ENCODE data around the gene SF3B5. TPM values are rescaled to one million over a fixed set of nuclear protein-coding genes. Genes with fewer than 3 reads are reported as not detected.

The SF3B5 gene
- total RNA-seq, 1 experiment from 2014 or later, result 113 TPM

DNA sequence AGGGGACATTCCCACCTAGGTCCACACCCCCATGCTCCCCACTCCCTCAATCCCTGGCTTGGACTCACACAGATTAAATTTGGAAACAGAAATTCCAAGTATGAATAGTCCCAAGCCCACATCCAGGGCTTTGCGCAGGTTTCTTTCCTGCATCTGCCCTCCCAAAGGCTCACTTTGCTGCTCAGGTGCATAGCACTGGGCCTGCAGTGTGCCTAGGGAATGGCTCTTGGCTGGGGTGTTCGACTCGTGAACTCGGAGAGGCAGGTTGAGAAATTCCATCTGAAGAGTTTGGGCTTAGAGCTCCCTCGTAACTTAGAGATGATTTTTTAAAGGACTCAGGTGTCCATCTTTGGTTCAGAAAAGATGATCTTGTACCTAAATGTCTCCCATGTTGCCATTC lies 14.8 kb upstream of the SF3B5 start:
- Mint-ChIP-seq H3K36me3 (ENCODE audit: insufficient read depth, unreplicated experiment) (no peaks in the 10 kb centered on the region), H3K4me3 (ENCODE audit: low read depth, unreplicated experiment) (no peak overlapping the region), H3K9me3 (ENCODE audit: low read depth, unreplicated experiment) (no peaks in the 10 kb centered on the region), H3K4me1 (ENCODE audit: low read depth, unreplicated experiment) (peaks cover 2% of the 10 kb centered on the region), H3K27me3 (ENCODE audit: unreplicated experiment) (no peaks in the 10 kb centered on the region), H3K27ac (ENCODE audit: unreplicated experiment) (no peak overlapping the region)
- DNase-seq, result no peak
- intact Hi-C loops (cut with micrococcal nuclease; ENCODE audit: unreplicated experiment), result no loop called here
- no TSS peak for BruUV-seq (replicated peaks)
- TF ChIP-seq CTCF (IDR thresholded peaks at IDR 0.05; ENCODE audit: unreplicated experiment), result no peak
- CTCF ChIA-PET, result no interaction called here

GRCh38 chr6:144106206-144106605 lies 10.8 kb upstream of the SF3B5 start:
- DNase-seq, result no peak
- BruUV-seq (replicated peaks), result no TSS peak
- no peak overlapping the region for H3K4me3 Mint-ChIP-seq (ENCODE audit: low read depth, unreplicated experiment)
- CTCF ChIA-PET, result interaction anchor here (0.6 kb wide), 1 partner anchor 10 kb away, joined by 4 read pairs; no protein-coding TSS in a partner anchor
- TF ChIP-seq CTCF (IDR thresholded peaks at IDR 0.05; ENCODE audit: unreplicated experiment), result no peak
- intact Hi-C loops (cut with micrococcal nuclease; ENCODE audit: unreplicated experiment), result loop anchor here (10.0 kb wide), 1 partner anchor 229 kb away; no protein-coding TSS in a partner anchor
- H3K27ac Mint-ChIP-seq (ENCODE audit: unreplicated experiment), result no peak overlapping the region
- no peaks in the 10 kb centered on the region for H3K9me3 Mint-ChIP-seq (ENCODE audit: low read depth, unreplicated experiment)
- peaks cover 8% of the 10 kb centered on the region for H3K4me1 Mint-ChIP-seq (ENCODE audit: low read depth, unreplicated experiment)
- H3K36me3 Mint-ChIP-seq (ENCODE audit: insufficient read depth, unreplicated experiment), result no peaks in the 10 kb centered on the region
- H3K27me3 Mint-ChIP-seq (ENCODE audit: unreplicated experiment), result no peaks in the 10 kb centered on the region

DNA sequence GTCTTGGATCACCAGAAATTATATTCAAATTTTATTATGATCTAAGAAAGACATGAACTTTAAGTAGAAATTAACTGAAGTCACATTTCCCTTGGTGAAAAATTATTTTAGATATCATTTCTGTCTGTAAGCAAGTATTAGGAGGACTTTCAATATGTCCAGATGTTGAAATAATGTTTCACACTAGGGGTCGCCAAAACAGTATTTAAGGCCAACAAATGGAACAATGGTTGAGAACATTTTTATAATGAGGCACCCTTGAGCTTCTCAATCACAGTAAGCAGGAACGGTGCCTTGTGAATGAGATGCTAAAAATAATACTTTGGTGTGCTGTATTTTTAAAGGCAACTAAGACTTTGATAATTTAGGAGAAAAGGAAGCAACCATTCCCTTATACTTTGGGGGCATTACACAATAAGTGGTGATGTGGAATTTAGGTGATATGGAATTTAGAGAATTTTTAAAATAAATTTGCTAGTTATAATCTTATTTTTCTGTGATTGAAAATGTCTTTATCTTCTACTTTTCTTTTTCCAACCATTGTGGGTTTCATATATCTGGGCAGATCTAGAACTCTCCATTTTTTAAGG lies 9.6 kb upstream of the SF3B5 start:
- intact Hi-C loops (cut with micrococcal nuclease; ENCODE audit: unreplicated experiment), result loop anchor here (1.0 to 10.0 kb wide), 4 partner anchors 112 to 378 kb away; no protein-coding TSS in a partner anchor
- CTCF ChIA-PET, result interaction anchor here (1.0 kb wide), 2 partner anchors 114 to 377 kb away, joined by 3 to 7 read pairs; no protein-coding TSS in a partner anchor

DNA sequence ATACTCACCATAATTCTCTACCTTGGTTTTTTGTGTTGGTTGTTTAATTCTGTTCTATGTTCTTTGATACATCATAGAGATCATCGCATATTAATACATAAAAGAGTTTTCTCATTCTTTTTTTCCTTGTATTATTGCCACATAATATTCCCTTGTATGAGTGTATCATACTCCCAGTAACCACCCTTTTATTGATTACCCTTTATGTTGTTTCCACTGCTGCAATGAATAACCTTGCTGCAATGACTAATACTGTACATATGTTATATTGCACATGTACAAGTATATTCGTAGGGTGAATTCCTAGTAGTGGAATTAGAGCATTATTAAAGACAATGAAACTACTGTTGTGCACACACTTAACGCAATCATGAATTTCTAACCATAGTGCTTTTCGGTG lies 9.1 kb upstream of the SF3B5 start:
- no peak for DNase-seq
- no peaks in the 10 kb centered on the region for H3K9me3 Mint-ChIP-seq (ENCODE audit: low read depth, unreplicated experiment)
- H3K27me3 Mint-ChIP-seq (ENCODE audit: unreplicated experiment), result no peaks in the 10 kb centered on the region
- H3K27ac Mint-ChIP-seq (ENCODE audit: unreplicated experiment), result peak overlapping the region; percentile 67
- no peak overlapping the region for H3K4me3 Mint-ChIP-seq (ENCODE audit: low read depth, unreplicated experiment)
- H3K36me3 Mint-ChIP-seq (ENCODE audit: insufficient read depth, unreplicated experiment), result no peaks in the 10 kb centered on the region
- CTCF ChIA-PET, result interaction anchor here (1.0 kb wide), 2 partner anchors 115 to 378 kb away, joined by 3 to 7 read pairs; no protein-coding TSS in a partner anchor
- no peak for TF ChIP-seq CTCF (IDR thresholded peaks at IDR 0.05; ENCODE audit: unreplicated experiment)
- no TSS peak for BruUV-seq (replicated peaks)
- H3K4me1 Mint-ChIP-seq (ENCODE audit: low read depth, unreplicated experiment), result peaks cover 8% of the 10 kb centered on the region
- intact Hi-C loops (cut with micrococcal nuclease; ENCODE audit: unreplicated experiment), result loop anchor here (1.0 to 10.0 kb wide), 4 partner anchors 112 to 378 kb away; no protein-coding TSS in a partner anchor

More for the DNA sequence above, 9.6 kb upstream of the SF3B5 start:
- DNase-seq, result peak; percentile 48
- Mint-ChIP-seq H3K9me3 (ENCODE audit: low read depth, unreplicated experiment) (no peaks in the 10 kb centered on the region), H3K4me1 (ENCODE audit: low read depth, unreplicated experiment) (peaks cover 8% of the 10 kb centered on the region), H3K27ac (ENCODE audit: unreplicated experiment) (peak overlapping the region; percentile 56), H3K36me3 (ENCODE audit: insufficient read depth, unreplicated experiment) (no peaks in the 10 kb centered on the region), H3K27me3 (ENCODE audit: unreplicated experiment) (no peaks in the 10 kb centered on the region), H3K4me3 (ENCODE audit: low read depth, unreplicated experiment) (no peak overlapping the region)
- BruUV-seq (replicated peaks), result no TSS peak
- TF ChIP-seq CTCF (IDR thresholded peaks at IDR 0.05; ENCODE audit: unreplicated experiment), result no peak

Measured in Calu3 (cell line).